Aorta (tissue), 5 donors: ENCODE measurements around the gene RAB13. TPM values are rescaled to one million over a fixed set of nuclear protein-coding genes. Genes with fewer than 3 reads are reported as not detected.

ENCODE experiments used
- ATAC-seq: fragments of 200-7000 bp; cut with Tn5 transposase; one replicate; pipeline ENCODE4 v1.9.1; 2022; ENCODE audit warnings: moderate library complexity; ENCODE audit not compliant: low FRiP score
- DNase-seq, 2 donors: peaks; one replicate each; pipeline ENCODE4 v3.0.0-alpha.2; 2020
- H3K27ac ChIP-seq, 2 donors: one replicate each; pipeline ENCODE4 v1.5.1; 2013; ENCODE audit warnings: low read length in 2 of 2, mild to moderate bottlenecking in 2 of 2, moderate library complexity in 2 of 2, control low read depth in 1 of 2, inconsistent platforms in 1 of 2, low read depth in 1 of 2
- H3K27me3 ChIP-seq, 2 donors: one replicate each; pipeline ENCODE4 v1.6.1; 2013; ENCODE audit warnings: control low read depth in 1 of 2, low read length in 1 of 2, mild to moderate bottlenecking in 1 of 2, moderate library complexity in 1 of 2; ENCODE audit not compliant: insufficient read depth in 2 of 2, control insufficient read depth in 1 of 2
- H3K36me3 ChIP-seq, 2 donors: one replicate each; pipeline ENCODE4 v1.6.1; 2013; ENCODE audit warnings: control low read depth in 1 of 2, low read length in 1 of 2, mild to moderate bottlenecking in 1 of 2; ENCODE audit not compliant: insufficient read depth in 2 of 2, control insufficient read depth in 1 of 2
- H3K4me1 ChIP-seq, 2 donors: one replicate each; pipeline ENCODE4 v1.6.1; 2013; ENCODE audit warnings: low read length in 2 of 2, control low read depth in 1 of 2, mild to moderate bottlenecking in 1 of 2, moderate library complexity in 1 of 2; ENCODE audit not compliant: insufficient read depth in 2 of 2, control insufficient read depth in 1 of 2
- H3K4me3 ChIP-seq, 2 donors: one replicate each; pipeline ENCODE4 v1.5.1; 2013; ENCODE audit warnings: low read length in 2 of 2, control low read depth in 1 of 2, mild to moderate bottlenecking in 1 of 2
- H3K9me3 ChIP-seq: one replicate; pipeline ENCODE4 v1.6.1; 2013; ENCODE audit warnings: mild to moderate bottlenecking, low read length; ENCODE audit not compliant: control insufficient read depth
- WGBS, 2 donors: extraction: QIAGEN DNeasy Blood & Tissue Kit; methylation state at CpG; one replicate each; pipeline ENCODE4 v1.1.7; 2013; 5-methylcytosine and 5-hydroxymethylcytosine counted together
- intact Hi-C, 2 donors: fragments of 100-400 bp; cut with DNase I; formaldehyde crosslinking; loops; one replicate each; pipeline versions ENCODE4 v1.14.2 to v1.15.0; 2022
- polyA plus RNA-seq, 2 donors: library from polyadenylated mRNA; stranded (reverse); fragments of 200-250 nt; gene quantifications; one replicate each; pipeline ENCODE4 v1.2.3, GENCODE V29; 2013
- total RNA-seq, 2 donors: library from RNA; stranded (reverse); fragmentation: NEBNext Ultra II Directional; extraction: Animal tissue kit (Norgen Biotek cat#: 25700); gene quantifications; one replicate each; pipeline ENCODE4 v1.2.1, GENCODE V29; 2021
- donor health status: healthy with polysubstance abuse.
- donor health status: Bipolar disorder and iron deficiency.
- donor health status: DM: no; HTN: no; CAD: no.
- donor health status: DM: no; HTN: no; CAD: no.
- donor health status: DM: yes; HTN: yes; CAD: no.

The RAB13 gene
- total and polyA plus RNA-seq, 4 donors: 127 to 643 (median 200) TPM

GRCh38 chr1:153963030-153963849 lies 22.9 kb downstream of the RAB13 start, which contains the start of gene SLC39A1:
Gene SLC39A1, minus strand, starts transcription at chr1:153963537. Its CDS starts 822 bp downstream, at chr1:153962715.
- no peaks in the 10 kb centered on the region for H3K9me3 ChIP-seq
- H3K4me1 ChIP-seq: peaks cover 0 to 2% of the 10 kb centered on the region in 2 donors
- H3K27me3 ChIP-seq: no peaks in the 10 kb centered on the region
- intact Hi-C loops: no loop called here
- ATAC-seq (peak; percentile 93), DNase-seq (peak; percentile 99)
- WGBS, 2 donors: 0 to 1% methylated on average over 54 of the region's 54 CpGs
- peak within 1 kb of the TSS; percentile 85 to 95 for H3K27ac ChIP-seq
- H3K4me3 ChIP-seq: peak within 1 kb of the TSS; percentile 63 to 73
- H3K36me3 ChIP-seq: peaks cover 0 to 3% of the 10 kb centered on the region in 2 donors

GRCh38 chr1:153962088-153963029 lies 23.8 kb downstream of the RAB13 start:
- 26 to 32% methylated on average over 15 to 16 of the region's 16 CpGs for whole genome bisulfite sequencing, 2 donors
- Histone ChIP-seq H3K27ac (peak overlapping the region; percentile 85 to 95), H3K27me3 (no peaks in the 10 kb centered on the region), H3K4me3 (peak overlapping the region; percentile 63 to 67), H3K36me3 (peaks cover 0 to 3% of the 10 kb centered on the region in 2 donors), H3K4me1 (peaks cover 0 to 2% of the 10 kb centered on the region in 2 donors), H3K9me3 (no peaks in the 10 kb centered on the region)
- DNase-seq: peak in 1 of 2 donors; percentile 77
- ATAC-seq: no peak
- intact Hi-C loops: no loop called here

GRCh38 chr1:153961421-153961820 lies 24.7 kb downstream of the RAB13 start:
- Histone ChIP-seq H3K27ac (peak overlapping the region in 1 of 2 donors; percentile 95), H3K27me3 (no peaks in the 10 kb centered on the region), H3K9me3 (no peaks in the 10 kb centered on the region), H3K4me3 (no peak overlapping the region), H3K36me3 (peaks cover 0 to 3% of the 10 kb centered on the region in 2 donors), H3K4me1 (peaks cover 0 to 2% of the 10 kb centered on the region in 2 donors)
- 67% methylated on average over 4 of the region's 4 CpGs for WGBS, 2 donors
- ATAC-seq (no peak), DNase-seq (no peak)
- intact Hi-C loops: no loop called here

GRCh38 chr1:153960206-153960605 lies 25.9 kb downstream of the RAB13 start:
- WGBS, 2 donors: 90 to 93% methylated on average over 11 of the region's 11 CpGs
- Histone ChIP-seq H3K36me3 (peaks cover 0 to 3% of the 10 kb centered on the region in 2 donors), H3K27ac (no peak overlapping the region)

GRCh38 chr1:153959454-153959853 lies 26.7 kb downstream of the RAB13 start:
- Histone ChIP-seq H3K36me3 (peaks cover 0 to 3% of the 10 kb centered on the region in 2 donors), H3K27me3 (no peaks in the 10 kb centered on the region), H3K4me1 (peaks cover 0 to 2% of the 10 kb centered on the region in 2 donors), H3K27ac (no peak overlapping the region), H3K4me3 (no peak overlapping the region), H3K9me3 (no peaks in the 10 kb centered on the region)
- WGBS, 2 donors: 43 to 53% methylated on average over 3 of the region's 3 CpGs
- intact Hi-C loops: no loop called here
- DNase-seq: no peak
- ATAC-seq: no peak

More at GRCh38 chr1:153960206-153960605, 25.9 kb downstream of the RAB13 start:
- H3K4me3 ChIP-seq: no peak overlapping the region
- peaks cover 0 to 2% of the 10 kb centered on the region in 2 donors for H3K4me1 ChIP-seq
- H3K27me3 ChIP-seq: no peaks in the 10 kb centered on the region
- no peaks in the 10 kb centered on the region for H3K9me3 ChIP-seq
- ATAC-seq (no peak), DNase-seq (no peak)
- intact Hi-C loops: no loop called here

- ATAC-seq (no peak), DNase-seq (no peak)
- H3K4me3 ChIP-seq: no peak overlapping the region
- H3K27me3 ChIP-seq: no peaks in the 10 kb centered on the region
- H3K4me1 ChIP-seq: peaks cover 0 to 2% of the 10 kb centered on the region in 2 donors
- intact Hi-C loops: no loop called here
- peaks cover 0 to 3% of the 10 kb centered on the region in 2 donors for H3K36me3 ChIP-seq
- peak overlapping the region in 1 of 2 donors; percentile 34 for H3K27ac ChIP-seq
- no peaks in the 10 kb centered on the region for H3K9me3 ChIP-seq
- WGBS, 2 donors: 7 to 8% methylated on average over 4 of the region's 4 CpGs
Measured at GRCh38 chr1:153958961-153959260, 27.2 kb downstream of the RAB13 start.

- 0% methylated on average over 71 to 75 of the region's 75 CpGs for WGBS, 2 donors
- H3K9me3 ChIP-seq: no peaks in the 10 kb centered on the region
- intact Hi-C loops: no loop called here
- peak within 1 kb of the TSS in 1 of 2 donors; percentile 55 for H3K27ac ChIP-seq
- H3K36me3 ChIP-seq: peaks cover 0 to 3% of the 10 kb centered on the region in 2 donors
- peak within 1 kb of the TSS; percentile 68 to 89 for H3K4me3 ChIP-seq
- peaks cover 0 to 2% of the 10 kb centered on the region in 2 donors for H3K4me1 ChIP-seq
- ATAC-seq: peak; percentile 96
- peak; percentile 99 to 100 for DNase-seq
- no peaks in the 10 kb centered on the region for H3K27me3 ChIP-seq
Measured at GRCh38 chr1:153958111-153958960, 27.8 kb downstream of the RAB13 start, which contains the start of gene CRTC2. Gene CRTC2, minus strand, starts transcription at chr1:153958612. Its CDS starts 115 bp downstream, at chr1:153958497.

GRCh38 chr1:153957744-153958110 lies 28.4 kb downstream of the RAB13 start:
- intact Hi-C loops: no loop called here
- Histone ChIP-seq H3K4me3 (peak overlapping the region; percentile 68 to 89), H3K4me1 (peaks cover 0 to 2% of the 10 kb centered on the region in 2 donors), H3K27ac (no peak overlapping the region), H3K9me3 (no peaks in the 10 kb centered on the region), H3K36me3 (peaks cover 0 to 3% of the 10 kb centered on the region in 2 donors), H3K27me3 (no peaks in the 10 kb centered on the region)
- ATAC-seq: peak; percentile 4
- no peak for DNase-seq
- 0% methylated on average over 13 of the region's 13 CpGs for WGBS, 2 donors
